GM10847 (cell line): Measurements from ENCODE around the gene NFXL1.

Source experiments
- POLR2A ChIP-seq: IDR thresholded peaks from 2 replicates; pipeline ENCODE4 v1.6.1; 2011; ENCODE audit not compliant: insufficient read length; ENCODE audit errors: extremely low read depth

NFXL1 gene

GRCh38 chr4:47842985-47843384 lies 71.4 kb downstream of the NFXL1 start:
- no peak for TF ChIP-seq POLR2A

GRCh38 chr4:47840291-47840690 lies 74.1 kb downstream of the NFXL1 start:
- no peak for TF ChIP-seq POLR2A

GRCh38 chr4:47839259-47839658 lies 75.1 kb downstream of the NFXL1 start:
- no peak for TF ChIP-seq POLR2A

- no peak for TF ChIP-seq POLR2A
Observed at GRCh38 chr4:47838445-47838844, 75.9 kb downstream of the NFXL1 start.

- no peak for TF ChIP-seq POLR2A
Observed at GRCh38 chr4:47837908-47838294, 76.5 kb downstream of the NFXL1 start, which contains the start of gene CORIN. TSS of gene CORIN (minus strand) at chr4:47838067. CDS start at chr4:47837949, 118 bp downstream.

GRCh38 chr4:47837094-47837907 lies 77.1 kb downstream of the NFXL1 start:
- TF ChIP-seq POLR2A = no peak

GRCh38 chr4:47836641-47837093 lies 77.7 kb downstream of the NFXL1 start:
- no peak for TF ChIP-seq POLR2A

GRCh38 chr4:47835494-47835893 lies 78.9 kb downstream of the NFXL1 start:
- TF ChIP-seq POLR2A = no peak

GRCh38 chr4:47831026-47831679 lies 83.2 kb downstream of the NFXL1 start:
- TF ChIP-seq POLR2A = no peak

GRCh38 chr4:47830265-47831025 lies 83.9 kb downstream of the NFXL1 start:
- TF ChIP-seq POLR2A = no peak

GRCh38 chr4:47829438-47829837 lies 84.9 kb downstream of the NFXL1 start:
- TF ChIP-seq POLR2A = no peak

GRCh38 chr4:47827343-47828047 lies 86.9 kb downstream of the NFXL1 start:
- no peak for TF ChIP-seq POLR2A

GRCh38 chr4:47824840-47825239 lies 89.5 kb downstream of the NFXL1 start:
- TF ChIP-seq POLR2A = no peak

GRCh38 chr4:47819178-47819577 lies 95.2 kb downstream of the NFXL1 start:
- TF ChIP-seq POLR2A = no peak

- TF ChIP-seq POLR2A = no peak
Observed at GRCh38 chr4:47817275-47817674, 97.1 kb downstream of the NFXL1 start.

- TF ChIP-seq POLR2A = no peak
Observed at GRCh38 chr4:47816748-47817147, 97.6 kb downstream of the NFXL1 start.
